ENCODE data around the gene CASZ1.

The CASZ1 gene

GRCh38 chr1:10744654-10745238, 51.7 kb downstream of the CASZ1 start:
- DNase-seq = no peak

- no peak for DNase-seq
Measured at GRCh38 chr1:10744029-10744428, 52.4 kb downstream of the CASZ1 start.

GRCh38 chr1:10741696-10742095, 54.8 kb downstream of the CASZ1 start:
- no peak for DNase-seq

GRCh38 chr1:10740123-10740522, 56.3 kb downstream of the CASZ1 start:
- DNase-seq = no peak

DNA sequence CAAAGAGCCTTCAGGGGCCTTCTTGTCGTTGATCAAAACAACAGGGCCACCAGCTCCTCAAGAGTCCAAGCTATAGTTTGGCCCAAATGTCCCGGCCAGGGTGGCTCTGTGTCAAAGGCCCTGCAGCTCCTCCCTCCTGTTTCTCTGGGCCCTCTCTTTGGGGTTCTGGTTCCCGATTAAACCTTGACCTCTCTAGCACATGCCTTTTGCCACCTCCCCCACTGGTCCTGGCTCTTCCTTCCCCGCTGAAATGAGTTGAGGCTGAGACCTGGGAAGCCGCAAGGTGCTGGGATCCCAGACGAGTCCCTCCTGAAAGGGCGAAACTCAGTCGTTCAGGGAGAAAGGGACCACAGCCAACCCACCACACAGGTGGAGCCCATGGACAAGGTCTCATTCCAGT, 56.9 kb downstream of the CASZ1 start:
- no peak for DNase-seq

- DNase-seq = no peak
Measured at GRCh38 chr1:10738061-10739058, 58.1 kb downstream of the CASZ1 start.

GRCh38 chr1:10737651-10738050, 58.8 kb downstream of the CASZ1 start:
- no peak for DNase-seq

DNA sequence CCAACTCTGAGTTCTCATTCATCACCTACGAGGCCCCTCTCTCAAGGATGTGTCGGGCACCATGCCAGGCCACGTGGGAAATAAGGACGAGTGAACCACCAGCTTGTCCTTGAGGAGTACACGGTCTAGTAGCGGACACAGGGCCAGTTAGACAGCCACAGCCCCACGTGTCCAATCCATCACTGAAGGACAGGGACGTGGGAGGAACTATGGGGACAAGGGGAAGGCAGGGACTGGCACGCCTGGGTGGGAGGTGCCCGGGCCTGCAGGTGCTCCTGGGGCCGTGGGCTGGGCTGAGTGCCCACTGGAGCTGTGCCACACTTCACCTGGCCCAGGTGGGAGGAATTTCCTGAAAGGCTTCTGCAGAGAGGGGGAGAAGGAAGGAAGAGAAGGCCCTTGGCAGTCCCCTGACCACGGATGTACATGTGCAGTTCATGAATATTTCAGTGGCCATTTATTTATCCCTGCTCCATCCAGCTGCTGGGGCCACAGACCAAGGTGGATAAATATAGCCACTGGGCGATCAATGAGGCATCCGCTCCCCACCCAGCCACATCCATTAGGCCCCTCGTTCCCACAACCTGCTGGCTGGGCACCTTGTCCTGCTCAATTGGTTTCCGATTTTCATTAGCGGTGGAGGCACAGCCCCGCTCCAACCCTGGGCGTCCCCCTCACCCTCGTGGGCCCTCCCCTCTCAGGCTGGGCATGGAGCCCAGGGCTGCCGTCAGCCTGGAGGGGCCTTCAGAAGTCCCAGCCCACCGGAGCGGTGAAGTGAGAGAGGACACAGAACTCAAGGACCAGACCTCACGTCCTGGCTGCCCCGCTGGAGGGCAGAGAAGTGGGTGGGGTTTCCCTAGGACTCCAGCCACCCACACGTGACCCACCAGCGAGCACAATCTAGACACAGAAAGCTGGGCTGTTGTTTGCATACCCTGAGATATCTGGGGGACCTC, 59.5 kb downstream of the CASZ1 start:
- no peak for DNase-seq

GRCh38 chr1:10735563-10736305, 60.7 kb downstream of the CASZ1 start:
- DNase-seq = no peak

DNA sequence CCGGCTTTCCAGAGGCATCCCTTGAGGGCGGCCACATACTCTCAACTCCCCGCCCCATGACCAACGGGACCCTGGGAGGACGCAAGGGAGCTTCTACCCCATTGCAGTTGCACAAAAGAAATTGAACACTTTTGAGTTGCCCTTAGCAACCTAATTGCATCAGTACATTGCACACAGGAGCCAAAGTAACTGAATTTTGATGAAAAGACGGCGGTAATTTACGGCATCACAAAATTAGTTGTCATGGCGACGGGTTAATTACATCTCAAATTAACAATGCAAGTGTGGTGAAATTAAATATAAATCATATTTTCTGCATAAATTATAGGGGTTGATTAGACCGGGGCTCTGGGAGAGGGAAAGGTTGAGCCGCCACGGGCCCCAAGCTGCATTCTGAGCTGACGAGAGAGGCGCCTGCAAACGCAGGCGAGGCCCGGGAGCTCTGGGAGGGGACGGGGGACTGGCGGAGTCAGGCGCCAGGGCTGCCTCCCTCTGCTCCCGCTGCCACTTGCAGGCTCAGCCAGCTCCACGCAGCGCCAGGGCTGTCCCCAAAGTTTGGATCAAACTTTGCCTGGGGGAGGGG, 61.4 kb downstream of the CASZ1 start:
- no peak for DNase-seq

DNA sequence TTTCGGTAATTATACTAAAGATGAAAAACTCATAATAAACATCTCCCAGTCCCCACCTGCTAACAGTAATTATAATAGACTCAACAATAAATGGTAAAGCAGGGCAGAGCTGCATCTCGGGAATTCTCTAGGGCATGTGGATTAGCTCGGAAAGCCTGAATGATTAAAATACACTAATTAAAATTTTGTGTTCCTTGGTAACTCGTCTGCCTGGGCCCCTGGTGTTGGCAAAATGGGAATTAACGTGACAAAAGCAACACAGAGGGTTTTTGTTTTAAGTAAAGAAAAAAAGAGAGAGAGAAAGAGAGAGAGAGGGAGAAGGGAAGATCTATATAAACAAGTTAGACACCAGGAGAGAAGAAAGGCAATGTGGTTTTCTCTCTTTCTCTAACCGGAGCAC, 62.1 kb downstream of the CASZ1 start:
- no peak for DNase-seq

DNA sequence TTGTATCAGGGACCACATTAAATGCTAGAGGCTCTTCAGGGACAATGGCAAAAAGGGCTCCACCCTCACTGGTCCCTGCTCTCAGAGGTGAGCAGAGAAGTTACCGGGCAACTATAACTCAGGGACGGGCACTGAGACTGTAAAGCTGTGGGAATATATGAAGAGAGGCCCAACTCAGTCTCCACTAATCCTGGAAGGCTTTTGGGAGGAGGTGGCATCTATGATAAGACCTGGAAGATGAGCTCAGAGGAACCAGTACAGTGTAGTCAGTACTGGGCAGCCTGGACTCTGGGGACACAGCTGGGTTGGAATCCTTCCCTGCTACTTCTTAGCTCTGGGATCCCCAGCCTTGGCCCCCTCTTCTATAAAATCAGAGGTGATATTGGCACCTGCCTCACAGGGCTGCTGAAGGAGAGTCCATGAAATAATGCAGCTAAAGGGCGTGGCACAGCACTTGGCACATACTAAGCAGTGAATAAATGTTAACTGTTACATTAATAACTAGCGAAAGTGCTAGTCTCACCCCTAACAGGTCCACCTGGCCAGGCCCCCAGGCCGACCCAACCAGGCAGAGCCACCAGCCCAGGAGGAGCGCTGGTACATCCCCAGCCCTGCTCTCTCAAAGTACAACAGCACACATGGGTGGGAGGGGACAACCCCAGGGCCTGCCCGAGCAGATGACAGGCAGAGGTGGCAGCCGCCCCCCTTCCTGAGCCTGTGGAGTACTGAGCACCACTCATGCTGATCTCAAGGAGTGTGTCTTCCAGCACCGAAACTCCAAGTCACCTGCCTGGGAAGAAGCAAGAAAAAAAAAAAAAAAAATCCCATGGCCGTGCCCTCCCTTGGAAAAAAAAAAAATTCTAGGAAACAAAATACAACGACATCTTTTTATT, 62.7 kb downstream of the CASZ1 start:
- DNase-seq = no peak

DNA sequence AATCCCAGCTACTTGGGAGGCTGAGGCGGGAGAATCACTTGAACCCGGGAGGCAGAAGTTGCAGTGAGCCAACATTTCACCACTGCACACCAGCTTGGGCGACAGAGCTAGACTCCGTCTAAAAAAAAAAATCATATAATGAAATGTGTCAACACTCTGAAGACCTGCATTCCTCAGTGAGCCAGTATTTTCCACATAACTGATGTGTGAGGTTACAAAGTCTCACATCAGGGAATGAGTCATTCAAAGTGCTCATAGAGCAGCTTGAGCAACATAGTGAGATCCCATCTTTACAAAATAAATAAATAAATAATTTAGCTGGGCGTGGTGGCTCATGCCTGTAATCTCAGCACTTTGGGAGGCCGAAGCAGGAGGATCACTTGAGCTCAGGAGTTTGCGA, 65.5 kb downstream of the CASZ1 start:
- DNase-seq = no peak

DNA sequence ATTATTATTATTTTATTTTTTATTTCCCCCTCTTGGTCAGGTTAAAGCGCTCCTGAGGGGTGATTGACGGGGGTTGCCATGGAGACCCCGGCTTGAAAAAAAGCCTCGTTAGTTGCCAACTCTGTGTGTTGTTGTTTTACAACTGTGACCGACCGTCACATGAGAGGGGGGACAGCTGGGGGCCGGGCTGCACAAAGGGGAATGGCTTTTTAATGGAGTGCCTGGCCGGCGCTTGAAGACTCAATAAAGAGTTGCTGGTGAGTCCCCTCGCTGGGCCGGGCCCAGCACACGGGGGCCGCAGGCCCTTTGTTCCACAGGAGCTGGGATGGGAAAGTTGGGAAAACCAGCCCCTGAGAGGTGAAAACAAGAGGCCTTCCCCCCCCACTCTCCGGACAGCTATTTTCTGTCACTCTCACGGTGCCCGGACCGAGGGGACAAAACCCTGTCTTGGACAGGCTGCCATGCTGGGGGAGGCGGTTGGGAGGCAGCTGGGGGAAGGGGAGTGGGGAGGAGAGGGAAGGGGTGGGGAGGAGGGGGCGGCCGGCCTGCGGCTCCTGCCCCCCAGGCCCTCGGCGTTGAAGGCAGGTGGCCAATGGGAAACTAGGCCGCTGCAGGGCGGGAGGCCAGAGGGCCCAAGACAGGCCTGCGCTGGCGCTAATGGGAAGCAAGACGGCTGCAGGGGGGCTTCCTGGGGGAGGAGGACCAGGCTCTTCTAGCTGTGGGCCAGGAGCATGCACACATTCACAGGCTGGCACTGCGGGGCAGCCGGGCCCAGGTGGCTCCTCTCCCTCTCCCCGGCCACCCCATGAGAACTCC, 67.6 kb downstream of the CASZ1 start:
- DNase-seq = no peak

DNA sequence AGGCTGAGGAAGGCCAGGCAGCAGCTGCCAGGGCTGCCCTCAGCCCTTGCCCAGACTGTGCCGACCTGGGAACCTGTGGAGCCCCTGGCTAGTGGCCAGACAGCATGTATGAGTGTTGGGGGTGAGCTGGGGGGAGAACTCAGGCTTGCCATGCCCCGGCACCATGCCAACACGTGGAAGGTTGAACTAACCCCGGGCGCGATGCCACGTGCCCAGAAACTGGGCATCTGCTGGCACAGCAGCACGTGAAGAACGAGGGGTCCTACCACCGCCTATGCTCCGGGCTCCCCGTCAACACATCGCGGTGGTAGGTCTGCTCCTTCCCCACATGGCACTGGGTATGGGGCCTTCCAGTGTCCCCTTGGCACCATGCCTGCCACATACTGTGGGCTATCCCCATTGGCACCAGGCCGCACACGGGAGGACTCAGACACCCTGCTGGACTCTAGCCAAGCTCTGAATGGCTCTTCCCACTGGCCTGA, 68.7 kb downstream of the CASZ1 start:
- DNase-seq = no peak

DNA sequence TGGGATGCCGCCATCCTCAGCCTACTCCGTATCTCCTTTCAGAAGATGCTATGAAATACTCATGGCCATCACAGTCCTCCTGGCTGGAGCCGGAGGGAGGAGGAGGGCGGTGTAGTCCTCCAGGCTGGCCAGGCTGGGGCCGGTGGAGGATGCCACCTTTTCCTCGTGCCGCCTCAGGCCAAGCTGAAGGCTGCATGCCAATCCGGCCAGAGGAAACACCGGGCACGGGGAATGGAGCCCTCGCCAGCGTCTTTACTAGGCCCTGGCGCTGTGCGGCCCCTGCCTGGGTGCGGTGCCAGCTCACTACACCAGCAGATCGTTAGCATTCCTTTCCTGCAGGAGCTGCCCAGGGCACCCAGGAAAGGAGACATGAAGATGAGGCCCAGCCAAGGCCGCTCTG, 70.1 kb downstream of the CASZ1 start:
- DNase-seq = no peak

DNA sequence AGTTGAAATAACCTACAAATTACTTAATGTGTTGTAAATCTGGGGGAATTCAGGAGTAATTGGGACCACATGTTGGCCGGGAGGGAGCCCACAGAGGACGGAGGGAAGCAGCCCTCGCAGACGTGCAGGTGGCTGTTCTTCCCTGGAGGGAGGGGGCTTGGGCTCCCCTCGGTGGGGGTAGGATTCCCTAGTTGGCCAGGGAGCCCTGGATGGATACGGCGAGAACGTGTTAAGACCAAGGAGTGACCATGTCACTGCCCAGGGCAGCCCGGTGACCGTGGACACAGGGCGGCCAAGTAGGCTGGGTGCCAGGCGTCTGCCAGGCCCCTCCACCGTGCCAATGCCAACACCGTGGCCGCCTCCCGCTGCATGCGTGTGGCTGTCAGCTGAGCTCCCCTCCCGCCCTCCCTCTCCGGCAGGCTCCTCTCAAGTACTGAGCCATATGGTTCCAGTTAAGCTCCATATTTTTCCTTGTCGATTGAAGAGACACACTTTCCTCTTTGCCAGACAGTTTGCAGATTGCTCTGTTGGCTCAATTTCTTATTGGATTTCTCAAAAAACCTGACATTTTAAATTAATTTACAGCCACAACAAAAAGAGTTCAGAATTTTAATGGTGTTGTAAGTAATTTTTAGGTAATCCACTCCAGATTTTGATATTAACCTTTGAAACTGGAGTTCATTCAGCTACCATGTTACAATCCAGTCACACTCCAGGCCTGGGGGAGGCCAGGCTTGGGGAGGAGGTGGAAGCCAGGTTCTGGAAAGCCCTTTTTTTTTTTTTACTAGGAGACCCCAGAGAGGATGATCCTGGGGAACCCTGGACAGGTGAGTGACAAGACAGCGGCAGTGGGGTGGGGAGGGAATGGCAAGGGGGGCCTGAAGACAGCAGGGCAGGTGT, 71.2 kb downstream of the CASZ1 start:
- no peak for DNase-seq

DNA sequence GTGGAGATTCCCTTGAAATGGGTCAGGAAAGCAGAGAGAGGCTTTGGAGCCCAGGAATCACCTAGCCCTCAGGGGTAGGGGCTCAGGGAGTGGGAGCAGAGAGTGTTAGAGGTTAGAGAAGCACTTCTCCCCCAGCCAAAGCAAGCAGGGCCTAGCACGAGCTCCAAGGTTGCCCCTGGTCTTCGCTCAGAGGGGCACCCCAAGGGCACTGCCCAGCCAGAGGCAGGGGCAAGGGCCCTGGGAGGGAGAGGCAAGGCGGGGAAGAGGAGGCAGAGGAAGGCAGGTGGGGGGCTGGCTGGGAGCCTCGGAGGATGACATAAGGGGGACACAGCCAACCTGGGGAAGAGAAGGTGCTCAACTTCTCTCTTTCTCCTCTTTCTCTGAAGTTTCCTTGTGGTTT, 71.9 kb downstream of the CASZ1 start:
- DNase-seq = no peak

DNA sequence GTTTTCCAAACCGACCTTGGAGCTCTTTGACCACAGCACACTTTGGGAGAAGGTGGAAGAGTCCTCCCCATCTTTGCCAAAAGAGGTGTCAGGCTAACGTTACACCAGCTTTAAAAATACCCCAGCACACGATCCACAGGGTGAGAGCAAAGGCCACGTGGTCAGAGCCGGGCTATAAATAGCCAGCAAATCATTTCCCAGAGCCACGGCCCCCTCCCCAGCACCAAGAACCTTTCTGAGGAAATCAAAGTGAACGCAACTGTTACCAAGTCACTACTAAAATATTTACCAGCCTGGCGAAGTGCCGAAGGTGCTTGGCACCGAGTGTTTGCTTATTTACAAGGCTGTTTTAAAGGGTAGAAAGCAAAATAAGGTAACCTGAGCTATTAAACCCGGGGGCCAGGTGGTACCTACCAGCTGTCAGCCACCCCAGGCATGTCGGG, 72.4 kb downstream of the CASZ1 start:
- no peak for DNase-seq

Data from islet precursor cell (in vitro differentiated cells).